Endodermal cell (in vitro differentiated cells): Measurements from ENCODE around the gene TREML1. TPM values are rescaled to one million over a fixed set of nuclear protein-coding genes. Genes with fewer than 3 reads are reported as not detected.
A peak's percentile ranks its signal among the peaks of the same experiment; 100 is the strongest.

Experiments
- DNase-seq: peaks from one replicate; pipeline ENCODE4 v3.0.0-alpha.2; 2017
- H3K27ac ChIP-seq: 2 replicates; pipeline ENCODE4 v1.5.1; 2013; ENCODE audit warnings: mild to moderate bottlenecking, low read depth, low read length, moderate library complexity
- H3K27me3 ChIP-seq: 2 replicates; pipeline ENCODE4 v1.6.1; 2013; ENCODE audit warnings: mild to moderate bottlenecking, low read length, moderate library complexity; ENCODE audit not compliant: insufficient read depth, control insufficient read depth, poor library complexity, severe bottlenecking
- H3K36me3 ChIP-seq: 2 replicates; pipeline ENCODE4 v1.7.0; 2013; ENCODE audit warnings: mild to moderate bottlenecking, low read length, moderate library complexity; ENCODE audit not compliant: control insufficient read depth, insufficient read depth
- H3K4me1 ChIP-seq: one replicate; pipeline ENCODE4 v1.7.0; 2013; ENCODE audit warnings: low read length; ENCODE audit not compliant: control insufficient read depth, insufficient read depth
- H3K4me3 ChIP-seq: 2 replicates; pipeline ENCODE4 v1.5.1; 2013; ENCODE audit warnings: mild to moderate bottlenecking, low read length, moderate library complexity
- H3K9ac ChIP-seq: 2 replicates; pipeline ENCODE4 v1.6.1; 2013; ENCODE audit warnings: mild to moderate bottlenecking, low read length, moderate library complexity; ENCODE audit not compliant: poor library complexity, severe bottlenecking; ENCODE audit errors: extremely low read depth
- H3K9me3 ChIP-seq: 2 replicates; pipeline ENCODE4 v1.6.1; 2013; ENCODE audit warnings: mild to moderate bottlenecking, low read length, moderate library complexity; ENCODE audit not compliant: control insufficient read depth
- H3K27ac Mint-ChIP-seq: 2 replicates; pipeline ENCODE4 v1.8.0; 2020; ENCODE audit warnings: mixed read lengths
- H3K27me3 Mint-ChIP-seq: 2 replicates; pipeline ENCODE4 v1.8.0; 2021; ENCODE audit warnings: mild to moderate bottlenecking, mixed read lengths; ENCODE audit not compliant: insufficient read depth
- H3K36me3 Mint-ChIP-seq: 2 replicates; pipeline ENCODE4 v1.8.0; 2020; ENCODE audit warnings: low read depth, mixed read lengths
- H3K4me1 Mint-ChIP-seq: 2 replicates; pipeline ENCODE4 v1.8.0; 2020; ENCODE audit warnings: mixed read lengths
- H3K4me3 Mint-ChIP-seq: 2 replicates; pipeline ENCODE4 v1.8.0; 2020; ENCODE audit warnings: mild to moderate bottlenecking, moderate library complexity, mixed read lengths
- H3K9me3 Mint-ChIP-seq: 2 replicates; pipeline ENCODE4 v1.8.0; 2020; ENCODE audit warnings: mild to moderate bottlenecking, mixed read lengths
- CTCF ChIP-seq: fragments of 200-600 bp; sonication (generic); conservative IDR thresholded peaks from 2 replicates; pipeline ENCODE4 v1.5.0; 2021; ENCODE audit warnings: antibody characterized with exemption, mild to moderate bottlenecking
- WGBS, 2 experiments: methylation state at CpG; one replicate each; pipeline versions ENCODE4 v1.1.5 to v1.1.7; 2013; ENCODE audit warnings: missing lambda C conversion rate in 2 of 2, mixed read lengths in 1 of 2; ENCODE audit not compliant: insufficient coverage in 1 of 2, insufficient read length in 1 of 2; 5-methylcytosine and 5-hydroxymethylcytosine counted together
- total RNA-seq, 2 donors: library from RNA; stranded (reverse); fragmentation: NEBNext Ultra II Directional in 1 of 2; extraction: Animal tissue kit (Norgen Biotek cat#: 25700) in 1 of 2; gene quantifications; 2 replicates in 1 of 2; 3 replicates in 1 of 2; pipeline ENCODE4 v1.2.1, GENCODE V29; 2021

TREML1 gene
- total RNA-seq, 2 donors from 2014 or later = 0.31 to 0.53 TPM

- Mint-ChIP-seq H3K27ac (no peak overlapping the region), H3K4me3 (no peak overlapping the region), H3K4me1 (peaks cover 6% of the 10 kb centered on the region), H3K27me3 (no peaks in the 10 kb centered on the region), H3K36me3 (no peaks in the 10 kb centered on the region), H3K9me3 (no peaks in the 10 kb centered on the region)
- Histone ChIP-seq H3K9me3 (no peaks in the 10 kb centered on the region), H3K27ac (no peak overlapping the region), H3K27me3 (no peaks in the 10 kb centered on the region), H3K36me3 (no peaks in the 10 kb centered on the region), H3K4me3 (no peak overlapping the region), H3K9ac (no peak overlapping the region), H3K4me1 (no peaks in the 10 kb centered on the region)
- TF ChIP-seq CTCF = no peak
- 89 to 100% methylated on average over 1 to 3 of the region's 3 CpGs for WGBS, 2 experiments
- DNase-seq = no peak
Measured at GRCh38 chr6:41111017-41111416, 43.1 kb downstream of the TREML1 start.

- DNase-seq = no peak
- Histone ChIP-seq H3K9me3 (no peaks in the 10 kb centered on the region), H3K4me3 (no peak overlapping the region), H3K27ac (no peak overlapping the region), H3K9ac (no peak overlapping the region), H3K27me3 (no peaks in the 10 kb centered on the region), H3K36me3 (peaks cover 24% of the 10 kb centered on the region), H3K4me1 (peaks cover 6% of the 10 kb centered on the region)
- 92 to 100% methylated on average over 3 of the region's 3 CpGs for WGBS, 2 experiments
- Mint-ChIP-seq H3K36me3 (peaks cover 22% of the 10 kb centered on the region), H3K9me3 (no peaks in the 10 kb centered on the region), H3K27me3 (no peaks in the 10 kb centered on the region), H3K4me1 (peaks cover 4% of the 10 kb centered on the region), H3K4me3 (no peak overlapping the region), H3K27ac (no peak overlapping the region)
- TF ChIP-seq CTCF = no peak
Measured at GRCh38 chr6:41103847-41104246, 50.3 kb downstream of the TREML1 start.

DNA sequence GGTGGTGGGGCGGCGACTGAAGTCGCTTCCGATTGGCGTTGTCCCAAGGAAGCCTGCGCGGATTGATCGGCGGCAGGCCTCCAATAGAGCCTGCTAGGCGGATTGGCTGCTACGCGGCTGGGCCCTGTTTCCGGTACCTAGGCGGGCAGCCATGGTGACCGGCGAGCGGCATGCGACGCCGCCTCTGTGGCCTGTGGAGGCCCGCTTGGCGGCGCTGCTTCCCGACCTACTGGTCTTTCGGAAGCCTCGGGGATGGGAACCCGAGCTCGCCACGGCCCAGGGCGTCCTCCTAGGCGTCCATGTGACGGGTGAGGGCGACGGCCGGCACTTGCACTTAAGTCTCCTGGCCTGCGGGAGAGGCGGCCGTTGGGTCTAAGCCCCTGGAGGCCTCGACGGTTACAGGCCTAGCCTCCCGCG is 53.3 kb downstream of the TREML1 start:
- H3K27me3 ChIP-seq = no peaks in the 10 kb centered on the region
- H3K9ac ChIP-seq = no peak overlapping the region
- no peak overlapping the region for H3K4me3 ChIP-seq
- Mint-ChIP-seq H3K4me1 (peaks cover 4% of the 10 kb centered on the region), H3K9me3 (no peaks in the 10 kb centered on the region), H3K36me3 (peaks cover 52% of the 10 kb centered on the region), H3K27me3 (no peaks in the 10 kb centered on the region), H3K27ac (peak overlapping the region; percentile 71), H3K4me3 (peak overlapping the region; percentile 23)
- peaks cover 54% of the 10 kb centered on the region for H3K36me3 ChIP-seq
- H3K9me3 ChIP-seq = no peaks in the 10 kb centered on the region
- DNase-seq = peak; percentile 97
- WGBS, 2 experiments = 95 to 97% methylated on average over 28 to 42 of the region's 42 CpGs
- peaks cover 6% of the 10 kb centered on the region for H3K4me1 ChIP-seq
- H3K27ac ChIP-seq = no peak overlapping the region
- TF ChIP-seq CTCF = peak; percentile 88

Other genes with a start within 250 kb of the TREML1 start
- 1 to 10 TPM; 3.8 to 4.7 TPM for gene UNC5CL, start 115.1 kb downstream of the TREML1 start, total RNA-seq
- not detected for gene TSPO2, start 111.9 kb downstream of the TREML1 start, total RNA-seq
- gene APOBEC2, start 101.1 kb downstream of the TREML1 start, total RNA-seq = under 1 TPM in 1 of 2 donors, not detected in 1; 0.31 TPM
- 10 to 100 TPM; 33.8 to 40.7 TPM for gene OARD1, start 82.0 kb downstream of the TREML1 start, total RNA-seq
- gene NFYA, start 81.4 kb downstream of the TREML1 start, total RNA-seq = 10 to 100 TPM; 44.8 to 45.8 TPM
- gene TREM2, start 8.8 kb upstream of the TREML1 start, total RNA-seq = not detected
- gene TREML2, start 46.8 kb upstream of the TREML1 start, total RNA-seq = not detected
- gene TREML4, start 74.0 kb upstream of the TREML1 start, total RNA-seq = not detected
- not detected for gene TREM1, start 132.3 kb upstream of the TREML1 start, total RNA-seq
- not detected for gene NCR2, start 181.3 kb upstream of the TREML1 start, total RNA-seq